H1 (cell line): ENCODE data around the gene PBLD. TPM values are rescaled to one million over a fixed set of nuclear protein-coding genes. Genes with fewer than 3 reads are reported as not detected.

Experiments used
- ASH2L ChIP-seq: fragments of 200-600, 300-600 bp; sonication (generic); IDR thresholded peaks from one replicate; pipeline ENCODE4 v1.7.1; 2017; ENCODE audit warnings: low read length
- CTCF ChIP-seq, 3 experiments: IDR thresholded peaks; 1 replicate in 2 of 3; 2 replicates in 1 of 3; pipeline versions ENCODE4 v1.5.1 to v1.6.1; 2011; ENCODE audit warnings: low read length in 3 of 3, mild to moderate bottlenecking in 3 of 3, inconsistent platforms in 2 of 3, low read depth in 1 of 3, moderate library complexity in 1 of 3; ENCODE audit not compliant: insufficient read depth in 1 of 3; ENCODE audit errors: control extremely low read depth in 1 of 3
- NRF1 ChIP-seq: IDR thresholded peaks from 2 replicates; pipeline ENCODE4 v1.6.1; 2011; ENCODE audit warnings: mild to moderate bottlenecking, low read depth, low read length, improper control_type of control experiment
- POLR2AphosphoS5 ChIP-seq: IDR thresholded peaks from 2 replicates; pipeline ENCODE4 v1.6.1; 2011; ENCODE audit warnings: low read depth, low read length
- SIN3A ChIP-seq, 2 experiments: IDR thresholded peaks in 1 of 2; conservative IDR thresholded peaks in 1 of 2; 2 replicates each; pipeline ENCODE4 v1.6.1; 2011 to 2012; ENCODE audit warnings: low read length in 2 of 2, improper control_type of control experiment in 1 of 2, low read depth in 1 of 2, mild to moderate bottlenecking in 1 of 2
- polyA plus RNA-seq, 7 experiments: library from polyadenylated mRNA; depleted of rRNA in 3 of 7; stranded (reverse) in 5 of 7; unstranded in 2 of 7; fragments of >200 nt in 5 of 7; fragments of 200-250 nt in 2 of 7; gene quantifications; 1 replicate in 5 of 7; 2 replicates in 1 of 7; 4 replicates in 1 of 7; pipeline versions ENCODE4 v1.2.1 to v1.2.3, GENCODE V29; 2011 to 2013; ENCODE audit warnings: missing spikeins in 2 of 7, mixed read lengths in 2 of 7
- total RNA-seq: library from RNA; stranded (reverse); fragmentation: NEBNext Ultra II Directional; extraction: Animal tissue kit (Norgen Biotek cat#: 25700); gene quantifications from 2 replicates; pipeline ENCODE4 v1.2.1, GENCODE V29; 2021

The PBLD gene
- total and polyA plus RNA-seq, 2 of the 8 experiments (the other 6 are each of a cell fraction or from before 2014, with no cell fraction given): 0.56 to 2.0 TPM

DNA sequence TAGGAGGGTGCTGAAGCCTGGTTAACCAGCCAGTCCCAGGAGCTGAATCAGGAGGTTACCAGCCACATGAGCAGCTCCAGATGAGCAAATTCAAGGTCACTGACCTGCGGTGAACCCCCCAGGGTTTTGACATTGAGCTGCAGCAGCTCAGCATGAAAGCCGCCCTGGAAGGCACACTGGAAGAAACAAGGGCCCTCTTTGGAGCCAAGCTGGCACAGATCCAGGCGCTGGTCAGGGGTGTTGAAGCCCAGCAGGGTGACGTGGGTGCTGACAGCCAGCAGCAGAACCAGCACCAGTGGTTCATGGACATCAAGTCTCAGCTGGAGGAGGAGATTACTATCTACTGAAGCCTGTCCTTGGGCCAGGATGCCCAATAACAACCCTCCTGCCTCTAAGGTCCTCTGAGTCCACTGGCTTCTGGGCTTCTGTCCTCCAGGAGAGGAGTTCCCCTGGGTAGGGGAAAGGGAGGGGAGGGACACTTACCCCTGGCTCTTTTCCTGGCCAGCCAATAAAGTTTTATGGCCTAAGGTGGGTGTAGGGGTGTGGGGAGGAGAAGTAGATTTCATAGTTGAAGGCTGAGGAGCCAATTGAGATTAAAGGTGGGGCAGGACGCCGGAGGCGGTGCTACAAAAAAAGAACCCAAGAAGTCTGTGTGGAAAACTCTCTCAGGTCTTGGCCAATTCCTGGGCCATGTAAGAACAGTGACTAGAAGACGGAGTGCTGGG is 71.4 kb downstream of the PBLD start (continued):
- TF ChIP-seq NRF1: no peak
- TF ChIP-seq SIN3A (conservative IDR thresholded peaks at IDR 0.05 in 1 of 2, IDR thresholded peaks at IDR 0.05 in 1 of 2; ENCODE audit: low read depth in 1 of 2, low read length in 2 of 2): no peak
- TF ChIP-seq CTCF (IDR thresholded peaks at IDR 0.05; ENCODE audit: control extremely low read depth in 1 of 3, insufficient read depth in 1 of 3, low read depth in 1 of 3, low read length in 3 of 3): no peak
- no peak for TF ChIP-seq POLR2AphosphoS5
- TF ChIP-seq ASH2L: no peak
